ENCODE results near the gene GNAZ.

DNA sequence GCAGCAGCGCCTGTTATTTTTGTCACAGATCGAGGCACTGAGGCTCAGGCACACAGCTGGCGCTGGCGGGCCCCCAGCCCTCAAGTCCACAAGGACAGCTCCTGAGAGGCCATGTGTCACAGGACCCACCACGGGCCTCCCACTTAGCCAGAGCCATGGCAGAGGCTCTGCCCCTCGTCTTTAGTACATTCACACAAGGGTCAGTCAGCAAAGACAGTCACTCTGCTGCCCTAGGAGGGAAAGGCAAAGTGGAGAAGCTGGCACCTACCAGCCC lies 29.1 kb downstream of the GNAZ start:
- TF ChIP-seq CTCF (IDR thresholded peaks at IDR 0.05; ENCODE audit: insufficient read depth, low read depth, low read length) (no peak), EZH2 (IDR thresholded peaks at IDR 0.05; ENCODE audit: insufficient read depth, low read length) (no peak)

Data from astrocyte (in vitro differentiated cells and primary cell).